Mesenchymal stem cell (in vitro differentiated cells and primary cell): ENCODE data around the gene MAP4.

Source experiments
- DNase-seq: peaks from one replicate; pipeline ENCODE4 v3.0.0-alpha.2; 2013
- H2AFZ ChIP-seq: one replicate; pipeline ENCODE4 v1.6.1; 2013; ENCODE audit warnings: low read depth, mild to moderate bottlenecking, control low read depth, inconsistent platforms, low read length, moderate library complexity
- H2AK5ac ChIP-seq: 2 replicates; pipeline ENCODE4 v1.6.1; 2013; ENCODE audit warnings: low read length, moderate library complexity, mild to moderate bottlenecking, inconsistent platforms; ENCODE audit not compliant: severe bottlenecking
- H2BK120ac ChIP-seq: one replicate; pipeline ENCODE4 v1.6.1; 2013; ENCODE audit warnings: low read depth, mild to moderate bottlenecking, inconsistent platforms, low read length, moderate library complexity
- H2BK12ac ChIP-seq, 2 experiments: one replicate each; pipeline ENCODE4 v1.6.1; 2013; ENCODE audit warnings: inconsistent platforms in 2 of 2, low read length in 2 of 2, mild to moderate bottlenecking in 2 of 2, moderate library complexity in 2 of 2, control low read depth in 1 of 2
- H2BK15ac ChIP-seq: one replicate; pipeline ENCODE4 v1.6.1; 2013; ENCODE audit warnings: mild to moderate bottlenecking, low read depth, inconsistent platforms; ENCODE audit not compliant: poor library complexity, severe bottlenecking
- H2BK5ac ChIP-seq: 2 replicates; pipeline ENCODE4 v1.6.1; 2013; ENCODE audit warnings: low read depth, mild to moderate bottlenecking, low read length, control low read depth, inconsistent platforms; ENCODE audit not compliant: poor library complexity, severe bottlenecking
- H3K14ac ChIP-seq, 2 experiments: one replicate each; pipeline ENCODE4 v1.6.1; 2013; ENCODE audit warnings: inconsistent platforms in 2 of 2, low read length in 2 of 2, control low read depth in 1 of 2, mild to moderate bottlenecking in 1 of 2, moderate library complexity in 1 of 2
- H3K18ac ChIP-seq, 2 experiments: one replicate each; pipeline ENCODE4 v1.6.1; 2013; ENCODE audit warnings: inconsistent platforms in 2 of 2, low read length in 2 of 2, control low read depth in 1 of 2, low read depth in 1 of 2, mild to moderate bottlenecking in 1 of 2
- H3K23ac ChIP-seq, 2 experiments: one replicate each; pipeline ENCODE4 v1.6.1; 2013; ENCODE audit warnings: inconsistent platforms in 2 of 2, low read length in 2 of 2, mild to moderate bottlenecking in 2 of 2, moderate library complexity in 2 of 2, control low read depth in 1 of 2
- H3K27ac ChIP-seq: 2 replicates; pipeline ENCODE4 v1.5.1; 2013; ENCODE audit warnings: mild to moderate bottlenecking, moderate library complexity, low read length, control low read depth, inconsistent platforms; ENCODE audit not compliant: poor library complexity, severe bottlenecking
- H3K27me3 ChIP-seq, 2 experiments: 2 replicates each; pipeline versions ENCODE4 v1.6.1 to v1.7.0; 2013; ENCODE audit warnings: low read length in 2 of 2, mild to moderate bottlenecking in 2 of 2, moderate library complexity in 2 of 2, control low read depth in 1 of 2, inconsistent platforms in 1 of 2; ENCODE audit not compliant: control insufficient read depth in 1 of 2, insufficient read depth in 1 of 2
- H3K36me3 ChIP-seq, 2 experiments: 2 replicates each; pipeline versions ENCODE4 v1.6.1 to v1.7.0; 2013; ENCODE audit warnings: low read length in 2 of 2, control low read depth in 1 of 2, inconsistent platforms in 1 of 2, low read depth in 1 of 2, mild to moderate bottlenecking in 1 of 2; ENCODE audit not compliant: insufficient read depth in 2 of 2, control insufficient read depth in 1 of 2
- H3K4ac ChIP-seq, 2 experiments: one replicate each; pipeline ENCODE4 v1.6.1; 2013; ENCODE audit warnings: inconsistent platforms in 2 of 2, low read length in 2 of 2, mild to moderate bottlenecking in 2 of 2, moderate library complexity in 2 of 2, control low read depth in 1 of 2, low read depth in 1 of 2
- H3K4me1 ChIP-seq: 2 replicates; pipeline ENCODE4 v1.6.1; 2013; ENCODE audit warnings: low read depth, low read length, control low read depth; ENCODE audit not compliant: control insufficient read depth, insufficient read depth
- H3K4me2 ChIP-seq: 2 replicates; pipeline ENCODE4 v1.6.1; 2013; ENCODE audit warnings: low read length, mild to moderate bottlenecking, inconsistent platforms; ENCODE audit not compliant: poor library complexity, severe bottlenecking
- H3K4me3 ChIP-seq, 2 experiments: 2 replicates each; pipeline versions ENCODE4 v1.5.1 to v1.7.0; 2013; ENCODE audit warnings: low read length in 2 of 2, mild to moderate bottlenecking in 2 of 2, control low read depth in 1 of 2, low read depth in 1 of 2; ENCODE audit not compliant: insufficient read depth in 1 of 2
- H3K79me1 ChIP-seq: replicated peaks from 2 replicates; pipeline ENCODE4 v1.6.1; 2013; ENCODE audit warnings: mild to moderate bottlenecking, control low read depth, low read length, inconsistent platforms; ENCODE audit not compliant: poor library complexity, severe bottlenecking
- H3K9ac ChIP-seq: 2 replicates; pipeline ENCODE4 v1.7.0; 2013; ENCODE audit warnings: mild to moderate bottlenecking, low read length, moderate library complexity
- H3K9me3 ChIP-seq: 2 replicates; pipeline ENCODE4 v1.7.0; 2013; ENCODE audit warnings: mild to moderate bottlenecking, low read length; ENCODE audit not compliant: control insufficient read depth
- H4K8ac ChIP-seq: one replicate; pipeline ENCODE4 v1.6.1; 2013; ENCODE audit warnings: inconsistent platforms, mild to moderate bottlenecking, low read length, moderate library complexity
- H4K91ac ChIP-seq: one replicate; pipeline ENCODE4 v1.6.1; 2013; ENCODE audit warnings: mild to moderate bottlenecking, low read length, inconsistent platforms
- WGBS: methylation state at CpG from one replicate; pipeline ENCODE4 v1.1.7; 2013; ENCODE audit warnings: mixed read lengths; 5-methylcytosine and 5-hydroxymethylcytosine counted together

The MAP4 gene

GRCh38 chr3:47825590-47825989 is 190.6 kb downstream of the MAP4 start:
- DNase-seq, result no peak
- H3K27ac ChIP-seq, result no peak overlapping the region
- H3K14ac ChIP-seq, result peak overlapping the region in 1 of 2 experiments; percentile 88
- H3K36me3 ChIP-seq, result peaks cover 27 to 40% of the 10 kb centered on the region in 2 experiments
- H2BK12ac ChIP-seq, result no peak overlapping the region
- peak overlapping the region in 1 of 2 experiments; percentile 77 for H3K23ac ChIP-seq
- H3K27me3 ChIP-seq, result no peaks in the 10 kb centered on the region
- H2BK15ac ChIP-seq, result no peak overlapping the region
- H2AK5ac ChIP-seq, result peak overlapping the region; percentile 75
- H4K91ac ChIP-seq, result peak overlapping the region; percentile 2
- no peak overlapping the region for H2BK120ac ChIP-seq
- WGBS, result 40% methylated on average over 7 of the region's 7 CpGs
- H3K4me3 ChIP-seq, result peak overlapping the region; percentile 97 to 99
- H3K18ac ChIP-seq, result peak overlapping the region; percentile 78 to 89
- peak overlapping the region; percentile 96 for H3K9ac ChIP-seq
- H3K4me1 ChIP-seq, result peaks cover 8% of the 10 kb centered on the region
- peak overlapping the region in 1 of 2 experiments; percentile 91 for H3K4ac ChIP-seq
- H2BK5ac ChIP-seq, result no peak overlapping the region
- H2AFZ ChIP-seq, result no peak overlapping the region
- H4K8ac ChIP-seq, result peak overlapping the region; percentile 100
- no peaks in the 10 kb centered on the region for H3K9me3 ChIP-seq
- H3K79me1 ChIP-seq, result peaks cover 18% of the 10 kb centered on the region
- H3K4me2 ChIP-seq, result peak overlapping the region; percentile 98

GRCh38 chr3:47824541-47825473 is 191.4 kb downstream of the MAP4 start:
- DNase-seq, result peak; percentile 85
- Histone ChIP-seq H3K4me3 (peak overlapping the region; percentile 97 to 99), H3K9ac (peak overlapping the region; percentile 96), H3K36me3 (peaks cover 27 to 43% of the 10 kb centered on the region in 2 experiments), H3K27ac (peak overlapping the region; percentile 23), H2AFZ (peak overlapping the region; percentile 84), H3K4me1 (peaks cover 8% of the 10 kb centered on the region), H3K4ac (peak overlapping the region; percentile 87 to 91), H3K14ac (peak overlapping the region in 1 of 2 experiments; percentile 88), H3K23ac (no peak overlapping the region), H3K4me2 (peak overlapping the region; percentile 98), H2AK5ac (peak overlapping the region; percentile 75), H4K91ac (peak overlapping the region; percentile 86), H3K18ac (peak overlapping the region; percentile 78 to 94), H2BK120ac (peak overlapping the region; percentile 85), H2BK12ac (no peak overlapping the region), H3K79me1 (peaks cover 16% of the 10 kb centered on the region), H4K8ac (peak overlapping the region; percentile 100), H3K27me3 (no peaks in the 10 kb centered on the region), H3K9me3 (no peaks in the 10 kb centered on the region), H2BK5ac (peak overlapping the region; percentile 26), H2BK15ac (peak overlapping the region; percentile 83)
- WGBS, result 4% methylated on average over 75 of the region's 77 CpGs

- Histone ChIP-seq H2BK12ac (no peak overlapping the region), H3K23ac (no peak overlapping the region), H2AK5ac (no peak overlapping the region), H3K9ac (no peak overlapping the region), H3K4me2 (no peak overlapping the region), H4K8ac (no peak overlapping the region), H3K14ac (no peak overlapping the region), H2BK15ac (no peak overlapping the region), H4K91ac (no peak overlapping the region), H3K27ac (no peak overlapping the region), H2BK120ac (no peak overlapping the region), H3K79me1 (peaks cover 3% of the 10 kb centered on the region), H3K4me1 (no peaks in the 10 kb centered on the region), H3K36me3 (peaks cover 34 to 64% of the 10 kb centered on the region in 2 experiments), H2AFZ (no peak overlapping the region), H3K4ac (no peak overlapping the region), H3K27me3 (no peaks in the 10 kb centered on the region), H3K4me3 (no peak overlapping the region), H3K9me3 (no peaks in the 10 kb centered on the region), H2BK5ac (no peak overlapping the region), H3K18ac (no peak overlapping the region)
- WGBS, result 97% methylated on average over 7 of the region's 7 CpGs
- no peak for DNase-seq
Observed at GRCh38 chr3:47817609-47818008, 198.6 kb downstream of the MAP4 start.

GRCh38 chr3:47813551-47814177 is 202.6 kb downstream of the MAP4 start:
- no peak overlapping the region for H2BK5ac ChIP-seq
- no peak overlapping the region for H4K8ac ChIP-seq
- WGBS, result 91% methylated on average over 5 of the region's 8 CpGs
- H3K18ac ChIP-seq, result no peak overlapping the region
- no peak overlapping the region for H3K27ac ChIP-seq
- H2AFZ ChIP-seq, result no peak overlapping the region
- H3K9me3 ChIP-seq, result no peaks in the 10 kb centered on the region
- H2BK15ac ChIP-seq, result no peak overlapping the region
- no peaks in the 10 kb centered on the region for H3K27me3 ChIP-seq
- peaks cover 39 to 67% of the 10 kb centered on the region in 2 experiments for H3K36me3 ChIP-seq
- no peak overlapping the region for H3K4ac ChIP-seq
- H3K4me3 ChIP-seq, result no peak overlapping the region
- no peak overlapping the region for H3K23ac ChIP-seq
- H2BK120ac ChIP-seq, result no peak overlapping the region
- H3K14ac ChIP-seq, result no peak overlapping the region
- no peak overlapping the region for H3K9ac ChIP-seq
- no peak overlapping the region for H2BK12ac ChIP-seq
- H3K4me1 ChIP-seq, result no peaks in the 10 kb centered on the region
- no peak overlapping the region for H3K4me2 ChIP-seq
- no peak for DNase-seq
- H4K91ac ChIP-seq, result no peak overlapping the region
- peaks cover 18% of the 10 kb centered on the region for H3K79me1 ChIP-seq
- H2AK5ac ChIP-seq, result no peak overlapping the region
